ENCODE data around the gene RASAL2. TPM values are rescaled to one million over a fixed set of nuclear protein-coding genes. Genes with fewer than 3 reads are reported as not detected.
A peak's percentile ranks its signal among the peaks of the same experiment; 100 is the strongest.
"Not testable (repeated sequence)": the region's sequence is repeated elsewhere in the genome, so short reads cannot be mapped to it uniquely, and the experiment has no call there.

The RASAL2 gene
- total RNA-seq, 1 donor from 2014 or later, result 24.3 TPM

DNA sequence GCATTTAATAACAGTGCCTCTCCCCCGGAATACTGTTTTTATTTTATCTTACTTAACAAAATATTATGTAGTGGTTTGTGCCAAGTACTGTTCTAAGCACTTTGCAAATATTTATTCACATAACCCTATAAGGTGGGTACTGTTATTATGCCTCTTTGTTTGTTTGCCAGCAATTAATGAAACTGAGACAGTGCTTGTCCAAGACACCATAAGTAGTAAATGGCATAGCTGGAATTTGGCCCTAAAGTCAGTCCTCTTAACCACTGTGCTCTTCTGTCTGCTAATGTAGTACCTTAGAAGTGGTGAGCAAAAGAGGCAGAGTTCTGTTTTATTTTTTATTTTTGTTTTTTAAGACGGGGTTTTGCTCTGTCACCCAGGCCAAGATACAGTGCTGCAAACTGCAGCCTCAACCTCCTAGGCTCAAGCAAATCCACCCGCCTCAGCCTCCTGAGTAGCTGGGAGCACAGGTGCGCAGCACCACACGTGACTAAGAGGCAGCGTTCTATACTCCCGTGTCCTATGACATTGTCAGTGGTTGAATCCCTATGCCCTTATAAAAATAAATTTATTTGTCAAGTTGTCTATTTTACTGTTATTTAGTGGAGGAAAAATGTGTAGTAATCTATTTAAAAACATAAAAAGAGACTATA lies 237.1 kb downstream of the RASAL2 start:
- DNase-seq (ENCODE audit: low read depth), result no peak

DNA sequence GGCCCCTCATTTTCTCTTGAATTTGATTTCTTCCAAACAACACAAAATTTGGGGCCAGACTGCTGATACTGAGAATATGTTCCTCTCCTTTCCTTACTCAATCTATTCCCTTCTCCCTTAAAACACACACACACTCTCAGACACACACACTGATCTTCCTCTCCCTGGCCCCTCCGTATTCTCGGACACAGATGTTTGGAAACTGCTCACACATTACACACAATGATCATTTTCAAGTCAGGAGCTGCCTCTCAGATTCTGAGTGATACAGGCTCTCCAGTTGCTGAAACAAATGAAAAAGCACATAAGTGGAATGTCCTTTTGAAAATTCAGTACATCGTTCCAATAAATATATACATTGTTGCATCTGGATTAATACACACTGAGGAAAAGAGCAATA lies 241.5 kb downstream of the RASAL2 start:
- no peak for DNase-seq (ENCODE audit: low read depth)

DNA sequence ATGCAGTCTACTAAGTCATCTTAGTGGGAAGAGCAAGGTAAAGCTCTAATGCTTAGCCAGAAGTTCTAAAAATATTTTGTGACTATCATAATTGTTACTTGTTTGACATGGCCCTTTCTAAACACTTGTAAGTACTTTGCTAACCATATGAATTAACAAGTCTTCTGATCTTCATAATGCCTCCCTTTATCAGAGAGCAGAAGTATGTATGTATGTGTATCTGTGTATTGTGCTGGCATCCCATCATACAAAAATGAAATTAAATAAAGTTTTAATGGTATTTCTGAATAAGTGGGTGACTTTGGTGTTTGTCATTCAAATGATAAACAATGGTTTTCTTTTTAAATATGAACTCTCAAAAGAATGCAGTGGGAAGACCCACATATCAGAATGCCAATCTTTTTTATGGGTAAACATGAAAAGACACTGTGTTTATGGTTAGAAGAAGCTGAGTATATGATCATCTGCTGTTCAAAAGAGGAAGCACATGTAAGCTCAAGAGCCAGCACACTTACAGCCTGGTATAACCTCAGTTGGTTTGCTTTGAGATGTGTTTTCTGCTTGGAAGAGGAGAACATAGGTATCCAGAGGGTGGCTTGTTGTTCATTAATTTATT lies 243.3 kb downstream of the RASAL2 start:
- DNase-seq (ENCODE audit: low read depth), result no peak

DNA sequence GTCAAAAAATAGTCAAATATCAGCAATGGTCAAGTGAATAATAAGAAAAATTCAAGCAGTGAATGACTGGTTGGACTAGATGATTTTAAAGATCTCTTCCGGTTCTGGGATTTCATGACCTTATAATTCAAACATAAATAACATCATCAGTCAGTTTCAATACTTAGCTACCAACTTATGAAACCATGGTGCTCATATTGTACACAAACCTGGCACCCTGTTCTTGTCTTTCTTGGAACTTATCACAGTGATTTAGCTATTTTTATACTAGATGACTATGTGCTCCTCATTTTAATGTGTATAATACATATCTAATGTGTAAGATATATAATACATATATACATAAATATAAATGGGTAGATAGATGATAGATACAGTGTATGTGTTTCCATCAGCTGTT lies 245.9 kb downstream of the RASAL2 start:
- no peak for DNase-seq (ENCODE audit: low read depth)

DNA sequence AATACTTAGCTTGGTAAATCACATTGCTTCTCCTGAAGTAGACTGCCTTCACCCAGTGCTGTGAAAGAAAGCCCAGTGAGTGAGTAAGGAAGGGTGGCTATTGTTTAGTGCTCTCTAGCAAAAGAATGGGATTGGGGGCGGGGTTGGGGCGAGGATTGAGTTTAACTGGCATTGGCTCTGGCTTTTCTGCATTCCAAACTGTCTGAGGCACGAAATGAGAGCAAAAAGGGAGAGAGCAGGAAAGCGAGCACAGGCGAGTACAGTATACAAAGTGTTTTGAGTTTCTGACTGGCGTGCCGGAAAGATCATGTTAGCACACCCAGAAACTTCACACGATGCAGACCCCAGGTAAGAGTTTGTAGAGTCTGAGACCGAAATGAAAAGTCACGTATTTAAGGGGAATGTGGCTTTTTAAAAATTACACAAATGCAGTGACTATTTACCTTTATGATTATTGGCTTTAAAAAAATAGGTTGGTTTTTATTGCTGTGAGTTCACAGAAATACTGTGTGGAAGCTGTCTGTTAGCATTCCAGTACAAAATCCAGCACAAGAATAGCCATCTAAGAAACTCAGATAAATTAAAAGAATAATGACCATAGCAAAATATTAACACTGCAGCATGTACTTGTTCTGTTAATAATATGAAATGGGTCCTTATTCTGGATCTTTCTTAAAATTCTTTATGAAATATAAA lies 247.5 kb downstream of the RASAL2 start:
- peak; percentile 87 for DNase-seq (ENCODE audit: low read depth)

DNA sequence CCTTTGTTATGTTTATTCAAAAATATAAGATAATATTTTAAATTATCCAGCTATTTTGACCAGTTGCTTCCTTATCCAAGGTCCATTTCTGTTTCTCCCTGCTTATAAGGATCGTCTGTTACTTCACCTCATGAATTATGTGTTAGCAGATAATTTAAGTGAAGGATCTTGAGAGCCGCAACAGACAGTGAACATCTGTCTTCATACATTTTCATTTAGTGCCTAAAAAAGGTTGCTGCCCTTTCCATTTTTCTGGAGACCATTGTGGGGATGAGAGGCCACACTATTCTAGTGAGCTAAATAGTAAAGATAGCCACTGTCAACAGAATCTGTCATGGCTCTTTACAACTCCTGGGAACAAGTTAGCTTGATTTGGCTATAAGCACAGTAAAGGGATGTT lies 248.8 kb downstream of the RASAL2 start:
- DNase-seq (ENCODE audit: low read depth), result no peak

DNA sequence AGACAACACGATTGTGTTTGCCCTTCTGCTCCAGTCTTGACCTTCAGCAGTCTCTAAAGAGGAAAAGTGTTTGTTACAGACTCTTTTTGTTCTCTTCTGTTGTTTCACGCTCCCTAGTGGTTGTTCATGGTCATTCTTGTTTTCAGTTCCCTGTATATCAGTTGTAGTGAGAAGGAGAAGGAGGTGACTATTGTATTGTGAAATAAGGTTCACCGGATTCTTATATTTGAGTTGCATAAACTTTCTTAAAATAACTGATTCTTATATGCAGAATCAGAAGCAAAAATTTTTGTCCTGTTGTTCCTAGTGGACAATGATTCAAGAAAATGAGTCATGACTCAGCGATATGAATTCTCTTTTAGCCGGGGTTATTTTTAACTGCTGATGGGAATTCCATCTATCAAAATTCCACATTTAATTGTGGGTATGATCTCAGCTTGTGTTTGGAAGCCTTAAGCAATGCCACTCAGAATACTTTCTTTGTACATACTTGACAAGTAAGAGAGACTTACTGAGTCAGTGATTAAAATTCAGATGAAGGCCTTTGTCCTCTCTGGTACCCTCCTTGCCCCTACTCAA lies 250.7 kb downstream of the RASAL2 start:
- DNase-seq (ENCODE audit: low read depth), result peak; percentile 93

DNA sequence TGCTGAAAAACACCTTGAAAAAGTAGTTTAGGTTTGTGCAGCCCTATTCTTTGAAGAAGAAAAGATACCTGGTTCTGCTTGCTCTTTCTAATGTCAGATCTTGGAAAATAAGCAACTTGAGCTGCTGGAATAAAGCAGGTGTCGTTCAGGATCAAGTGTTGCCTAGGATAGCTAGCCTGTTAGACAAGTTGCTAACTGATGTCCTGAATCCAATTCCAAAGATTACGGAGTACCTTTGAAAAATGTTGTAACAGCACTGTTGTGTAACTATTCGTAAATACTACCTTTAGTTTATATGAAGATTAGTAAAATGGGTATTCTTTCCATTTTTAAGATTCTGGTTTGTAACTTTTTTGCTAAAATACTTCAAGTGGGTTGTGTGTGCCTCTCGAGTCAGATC lies 251.3 kb downstream of the RASAL2 start:
- peak; percentile 48 for DNase-seq (ENCODE audit: low read depth)

DNA sequence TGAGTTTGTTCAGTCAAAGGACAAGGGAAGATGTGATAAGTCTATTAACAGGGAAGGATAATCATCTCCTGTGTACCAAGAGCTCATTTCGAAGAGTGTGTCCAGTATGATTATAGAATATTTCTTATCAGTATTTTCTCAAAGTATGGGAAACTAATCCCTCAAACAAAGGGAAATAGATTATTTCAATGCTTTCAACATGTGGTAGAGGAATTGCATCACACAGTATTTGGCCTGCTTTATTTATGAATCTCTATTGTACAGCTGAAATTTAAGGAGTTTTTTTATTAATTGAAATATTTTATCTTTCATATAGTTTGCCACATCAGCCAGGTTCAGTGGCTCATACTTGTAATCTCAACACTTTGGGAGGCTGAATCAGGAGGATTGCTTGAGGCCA lies 251.9 kb downstream of the RASAL2 start:
- DNase-seq (ENCODE audit: low read depth), result no peak

DNA sequence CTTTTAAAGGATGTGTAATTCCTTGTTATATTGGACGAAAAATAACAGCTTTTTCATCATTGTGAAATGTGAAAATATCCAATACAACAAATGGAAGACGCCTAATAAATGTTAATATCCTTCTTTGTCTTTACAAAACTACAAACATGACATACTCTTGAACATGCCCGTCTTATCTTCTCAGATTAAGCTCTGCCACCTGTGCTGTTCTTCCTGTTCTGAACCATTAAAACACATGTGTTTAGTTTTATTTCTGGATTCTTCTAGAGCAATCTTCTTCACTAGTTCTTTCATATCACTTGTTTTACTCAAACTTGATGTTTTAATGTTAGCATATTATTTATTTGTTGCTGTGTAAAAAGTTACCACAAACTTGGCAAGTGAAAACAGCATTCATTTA lies 255.9 kb downstream of the RASAL2 start:
- no peak for DNase-seq (ENCODE audit: low read depth)

DNA sequence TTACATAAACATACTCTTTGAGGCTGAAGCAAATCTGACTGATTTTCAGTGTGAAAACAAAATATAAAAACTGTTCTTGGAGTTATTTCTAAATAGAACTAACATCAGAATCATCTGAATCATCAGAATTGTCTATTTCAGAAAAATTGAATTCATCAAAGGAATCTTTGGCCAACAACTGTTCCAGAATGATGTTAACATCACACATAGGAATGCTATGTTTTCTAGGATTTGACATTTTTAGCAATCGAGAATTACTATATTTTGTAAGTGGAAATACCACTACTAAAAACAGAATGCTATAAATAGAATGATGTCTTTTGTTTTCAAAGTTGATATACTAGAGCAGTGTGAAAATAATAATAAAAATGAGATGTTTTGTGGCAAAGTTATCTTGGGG lies 258.0 kb downstream of the RASAL2 start:
- DNase-seq (ENCODE audit: low read depth), result not testable (repeated sequence)

DNA sequence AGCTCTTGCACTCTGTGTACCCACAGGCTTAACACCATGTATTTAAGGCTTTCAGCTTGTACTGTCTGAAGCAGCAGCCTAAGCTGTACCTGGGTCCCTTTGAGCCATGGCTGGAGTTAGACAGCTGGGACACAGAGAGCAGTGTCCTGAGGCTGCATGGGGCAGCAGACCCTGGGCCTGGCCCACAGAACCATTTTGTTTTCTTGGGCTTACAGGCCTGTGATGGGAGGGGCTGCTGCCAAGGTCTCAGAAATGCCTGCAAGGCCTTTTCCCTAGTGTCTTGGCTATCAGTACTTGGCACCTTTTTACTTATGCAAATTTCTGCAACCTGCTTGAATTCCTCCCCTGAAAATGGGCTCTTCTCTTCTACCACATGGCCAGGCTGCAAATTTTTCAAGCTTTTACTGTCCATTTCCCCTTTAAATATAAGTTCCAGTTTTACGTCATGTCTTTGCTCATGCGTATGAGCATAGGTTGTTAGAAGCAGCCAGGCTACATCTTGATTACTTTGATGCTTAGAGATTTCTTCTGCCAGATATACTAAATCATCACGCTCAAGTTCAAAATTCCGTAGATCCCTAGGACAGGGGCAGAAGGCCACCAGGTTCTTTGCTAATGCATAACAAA lies 259.0 kb downstream of the RASAL2 start:
- DNase-seq (ENCODE audit: low read depth), result no peak

DNA sequence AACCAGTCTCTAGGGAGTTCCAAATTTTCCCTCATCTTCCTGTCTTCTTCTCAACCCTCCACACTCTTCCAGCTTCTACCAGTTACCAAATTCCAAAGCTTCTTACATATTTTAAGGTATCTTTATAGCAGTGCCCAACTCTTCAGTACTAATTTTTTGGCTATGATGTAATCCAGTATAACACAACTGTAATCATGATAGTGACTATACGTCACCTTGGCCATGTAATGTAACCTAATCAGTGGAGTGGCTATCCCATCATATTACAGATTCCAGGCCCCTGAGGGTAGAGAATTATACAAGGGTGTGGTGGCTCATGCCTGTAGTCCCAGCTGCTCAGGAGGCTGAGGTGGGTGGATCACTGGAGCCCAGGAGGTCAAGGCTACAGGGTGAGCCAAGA lies 259.6 kb downstream of the RASAL2 start:
- peak; percentile 48 for DNase-seq (ENCODE audit: low read depth)

DNA sequence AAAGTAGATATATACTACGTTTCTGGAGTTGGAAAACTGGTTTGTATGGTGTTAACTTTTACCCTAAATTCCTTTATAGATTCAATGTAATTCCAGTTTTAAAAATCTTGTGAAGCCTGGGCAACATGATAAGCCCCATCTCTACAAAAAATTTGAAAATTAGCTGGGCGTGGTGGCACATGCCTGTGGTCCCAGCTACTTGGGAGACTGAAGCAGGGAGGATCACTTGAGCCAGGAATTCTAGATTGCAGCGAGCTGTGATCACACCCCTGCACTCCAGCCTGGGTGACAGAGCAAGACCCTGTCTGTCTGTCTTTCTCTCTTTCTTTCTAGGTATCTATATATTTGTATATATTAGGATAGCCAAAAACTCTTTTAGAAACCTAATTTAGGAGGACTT lies 260.9 kb downstream of the RASAL2 start:
- DNase-seq (ENCODE audit: low read depth), result peak; percentile 77

DNA sequence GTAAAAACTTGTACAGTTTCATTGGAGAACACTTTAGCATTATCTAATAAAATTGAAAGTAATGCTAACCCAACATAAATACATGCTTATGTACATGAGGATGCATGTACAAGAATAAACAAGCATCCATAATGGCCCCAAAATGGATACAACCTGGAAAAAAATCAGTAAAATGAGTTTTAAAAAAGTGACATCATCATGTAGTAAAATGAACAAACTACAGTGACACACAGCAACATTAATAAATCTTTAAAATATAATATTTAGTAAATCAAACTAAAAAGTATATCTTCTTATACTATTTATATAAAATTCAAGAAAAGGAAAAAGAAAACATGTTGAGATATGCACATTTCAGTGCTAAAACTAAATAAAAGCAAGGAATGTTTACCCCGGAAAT lies 262.4 kb downstream of the RASAL2 start:
- DNase-seq (ENCODE audit: low read depth), result no peak

DNA sequence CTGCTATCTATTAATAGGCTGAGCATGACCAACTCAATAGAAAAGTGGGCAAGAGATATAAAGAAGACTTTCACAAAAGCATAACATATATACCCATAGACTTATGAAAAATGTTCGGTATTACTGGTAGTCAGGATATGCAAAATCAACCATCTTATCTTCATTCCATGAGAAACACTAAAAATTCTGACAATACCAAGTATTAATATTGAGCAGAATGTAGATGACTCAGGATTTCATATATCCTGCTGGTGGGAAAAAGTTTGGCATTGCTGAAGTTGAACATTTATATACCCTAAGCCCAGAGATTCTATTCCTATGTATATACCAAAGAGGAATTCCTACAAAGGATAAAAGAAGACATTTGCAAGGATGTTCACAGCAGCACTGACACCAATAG lies 264.6 kb downstream of the RASAL2 start:
- no peak for DNase-seq (ENCODE audit: low read depth)

DNA sequence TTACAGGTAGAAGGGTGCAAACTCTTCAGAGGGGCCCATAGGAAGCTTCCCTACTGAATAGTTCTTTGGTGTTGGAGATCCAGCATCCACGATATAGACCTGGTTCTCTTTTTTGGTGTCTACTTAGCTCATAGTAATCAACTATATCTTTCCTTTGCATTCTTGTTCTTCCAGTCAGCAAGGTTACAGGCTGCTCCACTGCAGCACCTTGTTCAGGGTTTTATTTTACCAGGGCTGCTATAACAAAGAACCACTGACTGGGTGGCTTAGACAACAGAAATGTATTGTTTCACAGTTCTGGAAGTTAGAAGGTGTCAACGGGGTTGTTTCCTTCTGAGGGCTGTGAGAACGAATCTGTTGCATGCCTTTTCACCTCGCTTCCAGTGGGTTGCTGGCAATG lies 266.5 kb downstream of the RASAL2 start:
- no peak for DNase-seq (ENCODE audit: low read depth)

DNA sequence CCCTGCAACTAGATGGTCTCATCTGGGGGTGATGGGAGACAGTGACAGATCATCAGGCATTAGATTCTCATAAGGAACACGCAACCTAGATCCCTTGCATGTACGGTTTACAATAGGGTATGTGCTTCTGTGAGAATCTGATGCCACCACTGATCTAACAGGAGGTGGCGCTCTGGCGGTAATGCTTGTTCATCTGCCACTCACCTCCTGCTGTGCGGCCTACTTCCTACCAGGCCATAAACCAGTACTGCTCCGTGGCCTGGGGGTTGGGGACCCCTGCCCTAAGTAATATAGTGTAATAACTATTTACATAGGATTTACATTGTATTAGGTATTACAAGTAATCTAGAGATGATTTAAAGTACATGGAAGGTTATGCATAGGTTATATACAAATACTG lies 267.9 kb downstream of the RASAL2 start:
- no peak for DNase-seq (ENCODE audit: low read depth)

DNA sequence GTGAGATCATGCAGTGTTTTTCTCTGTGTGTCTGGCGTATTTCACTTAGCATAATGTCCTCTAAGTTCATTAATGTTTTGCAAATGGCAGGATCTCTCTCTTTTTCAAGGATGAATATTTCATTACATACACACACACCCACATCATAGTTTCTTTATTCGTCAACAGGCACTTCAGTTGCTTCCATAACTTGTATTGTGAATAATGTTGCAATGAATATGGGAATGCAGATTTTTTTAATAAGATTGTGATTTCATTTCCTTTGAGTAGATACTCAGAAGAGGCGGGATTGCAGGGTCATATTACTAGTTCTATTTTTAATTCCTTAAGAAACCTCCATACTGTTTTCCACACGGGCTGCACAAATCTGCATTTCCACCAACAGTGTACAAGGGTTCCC lies 268.8 kb downstream of the RASAL2 start:
- DNase-seq (ENCODE audit: low read depth), result no peak

DNA sequence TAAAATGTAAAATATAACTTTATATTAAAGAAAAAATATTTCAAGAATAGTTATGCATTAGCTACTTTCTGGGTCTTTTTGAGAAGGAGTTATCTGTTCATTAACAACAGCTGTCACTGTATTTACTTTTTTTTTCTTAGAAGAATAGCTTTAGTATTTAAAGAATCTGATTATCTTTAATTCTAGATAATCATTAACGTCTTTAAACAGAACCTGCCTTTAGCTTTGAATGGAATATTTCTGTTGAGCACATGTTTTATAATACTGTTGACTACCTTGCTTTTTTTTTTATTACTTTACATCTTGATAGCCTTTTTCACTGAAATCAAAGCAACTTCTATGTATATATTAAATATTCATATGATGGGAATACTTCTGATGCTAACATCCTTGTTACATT lies 270.9 kb downstream of the RASAL2 start:
- no peak for DNase-seq (ENCODE audit: low read depth)

DNA sequence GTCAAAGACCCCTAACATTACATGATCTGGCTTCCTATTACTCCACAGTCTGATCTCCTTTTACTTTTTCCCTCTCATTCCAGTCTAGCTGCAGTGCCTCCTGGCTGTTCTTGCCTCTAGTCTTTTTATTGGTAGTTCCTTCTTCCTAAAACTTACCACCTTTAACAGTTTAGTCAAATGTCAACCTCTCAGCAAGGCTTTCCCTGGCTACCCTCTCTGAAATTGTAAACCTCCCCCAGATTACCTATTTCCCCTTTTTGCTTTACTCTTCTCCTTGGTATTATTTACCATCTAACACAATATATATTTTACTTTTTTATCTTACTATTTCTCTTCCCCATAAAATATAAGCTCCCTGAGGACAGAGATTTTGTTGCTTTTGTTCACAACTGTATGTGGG lies 273.2 kb downstream of the RASAL2 start:
- DNase-seq (ENCODE audit: low read depth), result no peak

DNA sequence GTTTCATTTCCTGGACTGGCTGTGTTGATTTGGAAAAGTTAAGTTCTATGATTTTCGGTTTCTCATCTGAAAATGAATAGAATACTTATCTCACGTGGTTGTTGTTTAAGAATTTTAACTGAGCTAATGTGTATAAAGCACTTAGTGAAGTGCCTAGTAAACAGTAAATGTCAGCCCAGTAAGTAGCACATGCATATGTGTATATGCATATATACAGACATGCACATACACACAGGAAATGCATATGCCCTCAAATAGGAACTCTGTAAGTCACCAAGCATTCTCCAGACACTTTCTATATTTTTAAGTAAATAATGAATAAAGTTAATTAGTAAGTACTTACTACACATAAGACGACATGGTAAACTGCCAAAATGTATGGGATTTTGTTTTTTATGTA lies 274.3 kb downstream of the RASAL2 start:
- no peak for DNase-seq (ENCODE audit: low read depth)

Data from myocyte (in vitro differentiated cells).